Brain microvascular endothelial cell (primary cell): ENCODE measurements around the gene MCM10.

Experiments
- DNase-seq: peaks from one replicate; pipeline ENCODE4 v3.0.0-alpha.2; 2020
- H3K27ac ChIP-seq: fragments of 250-450 bp; sonication (Bioruptor Pico); 2 replicates; pipeline ENCODE4 v1.5.1; 2020; ENCODE audit warnings: mild to moderate bottlenecking, moderate library complexity
- H3K27me3 ChIP-seq: fragments of 250-450 bp; sonication (Bioruptor Pico); replicated peaks from 2 replicates; pipeline ENCODE4 v1.5.1; 2020; ENCODE audit warnings: mild to moderate bottlenecking
- H3K36me3 ChIP-seq: fragments of 250-450 bp; sonication (Bioruptor Pico); replicated peaks from 2 replicates; pipeline ENCODE4 v1.5.1; 2020; ENCODE audit warnings: mild to moderate bottlenecking
- H3K4me3 ChIP-seq: 2 replicates; pipeline ENCODE4 v1.5.1; 2011; ENCODE audit warnings: low read depth, mild to moderate bottlenecking, control low read depth, low read length, moderate library complexity
- in situ Hi-C: cut with HindIII; loops from 2 replicates; pipeline ENCODE4 v1.10.0; 2017; ENCODE audit warnings: low sequenced_read_pairs, low pct_ligation_motif_present
- TF ChIP-seq, protein P1 (sequence below): IDR thresholded peaks from 2 replicates; pipeline ENCODE4 v1.5.1; 2011; ENCODE audit warnings: low read depth, mild to moderate bottlenecking, moderate library complexity, low read length, control low read depth, inconsistent platforms; ENCODE audit errors: missing control alignments

MCM10 gene

DNA sequence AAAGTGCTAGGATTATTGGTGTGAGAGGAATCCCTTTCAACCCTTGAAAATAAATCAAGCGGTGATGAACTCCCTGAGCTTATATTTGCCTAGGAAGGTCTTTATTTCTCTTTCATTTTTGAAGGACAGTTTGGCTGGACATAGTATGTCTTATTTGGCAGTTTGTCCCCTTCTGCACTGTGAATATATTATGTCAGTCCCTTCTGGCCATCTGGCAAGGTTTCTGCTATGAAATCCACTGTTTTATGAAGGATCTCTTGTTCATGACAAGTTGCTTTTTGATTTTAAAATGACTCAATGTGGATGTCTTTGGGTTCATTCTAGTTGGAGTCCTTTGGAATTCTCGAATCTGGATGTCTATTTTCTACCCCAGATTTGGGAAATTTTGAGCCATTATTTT is 21.7 kb upstream of the MCM10 start:
- Histone ChIP-seq H3K36me3 (peaks cover 68% of the 10 kb centered on the region), H3K27ac (no peak overlapping the region)
- in situ Hi-C loops, result no loop called here

DNA sequence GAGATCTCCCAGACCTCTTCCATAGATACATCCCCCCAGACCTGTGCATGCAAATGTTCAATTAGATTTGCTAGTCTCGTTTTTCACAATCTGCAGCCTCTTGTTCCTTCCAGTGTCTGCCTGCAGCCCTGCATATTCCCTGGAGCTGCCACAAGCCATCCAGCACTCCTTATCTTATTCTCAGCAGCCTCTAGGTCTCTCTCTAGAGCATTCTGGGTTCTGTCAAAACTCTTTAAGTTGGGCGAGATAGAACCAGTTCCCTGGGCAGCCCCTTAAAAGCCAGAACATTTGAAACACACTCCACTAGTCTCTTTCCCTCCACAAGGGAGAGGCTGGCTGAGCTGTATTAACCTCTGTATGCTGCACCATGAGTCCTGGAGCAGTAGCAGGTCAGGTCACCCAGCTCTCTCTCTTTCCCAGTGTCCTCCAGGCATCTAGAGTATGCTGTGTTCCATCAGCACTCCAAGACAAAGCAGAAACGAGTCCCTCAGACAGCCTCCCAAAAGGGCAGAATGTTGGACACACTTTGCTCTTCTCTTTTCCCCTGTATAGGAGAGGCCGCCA is 20.6 kb upstream of the MCM10 start:
- H3K4me3 ChIP-seq, result no peak overlapping the region
- peaks cover 58% of the 10 kb centered on the region for H3K36me3 ChIP-seq
- TF ChIP-seq, protein P1, sequence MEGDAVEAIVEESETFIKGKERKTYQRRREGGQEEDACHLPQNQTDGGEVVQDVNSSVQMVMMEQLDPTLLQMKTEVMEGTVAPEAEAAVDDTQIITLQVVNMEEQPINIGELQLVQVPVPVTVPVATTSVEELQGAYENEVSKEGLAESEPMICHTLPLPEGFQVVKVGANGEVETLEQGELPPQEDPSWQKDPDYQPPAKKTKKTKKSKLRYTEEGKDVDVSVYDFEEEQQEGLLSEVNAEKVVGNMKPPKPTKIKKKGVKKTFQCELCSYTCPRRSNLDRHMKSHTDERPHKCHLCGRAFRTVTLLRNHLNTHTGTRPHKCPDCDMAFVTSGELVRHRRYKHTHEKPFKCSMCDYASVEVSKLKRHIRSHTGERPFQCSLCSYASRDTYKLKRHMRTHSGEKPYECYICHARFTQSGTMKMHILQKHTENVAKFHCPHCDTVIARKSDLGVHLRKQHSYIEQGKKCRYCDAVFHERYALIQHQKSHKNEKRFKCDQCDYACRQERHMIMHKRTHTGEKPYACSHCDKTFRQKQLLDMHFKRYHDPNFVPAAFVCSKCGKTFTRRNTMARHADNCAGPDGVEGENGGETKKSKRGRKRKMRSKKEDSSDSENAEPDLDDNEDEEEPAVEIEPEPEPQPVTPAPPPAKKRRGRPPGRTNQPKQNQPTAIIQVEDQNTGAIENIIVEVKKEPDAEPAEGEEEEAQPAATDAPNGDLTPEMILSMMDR, result no peak
- no peak overlapping the region for H3K27ac ChIP-seq
- no peak for DNase-seq
- in situ Hi-C loops, result no loop called here
- no peaks in the 10 kb centered on the region for H3K27me3 ChIP-seq

More for the DNA sequence above, 21.7 kb upstream of the MCM10 start:
- no peak for DNase-seq
- Histone ChIP-seq H3K4me3 (no peak overlapping the region), H3K27me3 (no peaks in the 10 kb centered on the region)
- TF ChIP-seq, protein P1, result no peak

DNA sequence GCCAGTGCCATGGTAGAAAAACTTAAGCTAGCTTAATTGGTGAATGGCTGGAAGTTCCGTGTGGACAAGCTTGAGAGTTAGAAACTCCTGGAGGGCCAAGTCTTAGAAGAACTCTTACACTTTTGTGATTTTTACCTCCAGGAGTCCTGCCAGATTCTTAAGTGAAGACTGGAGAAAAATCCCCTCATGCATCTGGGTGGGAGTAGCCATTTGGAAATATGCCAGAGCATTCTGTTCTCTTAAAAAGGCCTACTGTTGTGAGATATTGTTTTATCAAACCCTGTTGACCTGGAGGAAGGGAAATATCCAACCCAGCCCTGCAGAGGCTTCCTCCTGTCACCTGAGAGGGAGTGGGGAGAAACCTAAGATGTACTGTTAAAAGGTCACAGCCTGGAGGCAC is 17.6 kb upstream of the MCM10 start:
- no peak overlapping the region for H3K4me3 ChIP-seq
- DNase-seq, result no peak
- H3K27ac ChIP-seq, result no peak overlapping the region
- H3K27me3 ChIP-seq, result no peaks in the 10 kb centered on the region
- peaks cover 31% of the 10 kb centered on the region for H3K36me3 ChIP-seq
- TF ChIP-seq, protein P1, result no peak
- in situ Hi-C loops, result no loop called here

DNA sequence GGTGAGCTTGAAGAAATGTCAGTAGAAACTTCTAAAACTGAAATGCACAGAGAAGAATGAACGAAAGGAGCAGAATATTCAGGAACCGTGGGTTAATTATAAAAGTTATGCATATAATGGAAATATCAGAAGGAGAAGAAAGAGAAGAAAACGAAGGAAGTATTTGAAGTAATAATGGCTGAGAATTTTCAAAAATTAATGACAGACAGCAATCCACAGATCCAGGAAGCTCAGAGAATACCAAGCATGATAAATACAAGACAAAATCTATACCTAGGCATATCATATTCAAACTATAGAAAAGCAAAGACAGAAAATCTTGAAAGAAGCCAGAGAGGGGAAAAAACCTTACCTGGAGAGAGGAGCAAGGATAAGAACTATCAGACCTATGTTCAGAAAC is 16.5 kb upstream of the MCM10 start:
- Histone ChIP-seq H3K4me3 (no peak overlapping the region), H3K36me3 (peaks cover 31% of the 10 kb centered on the region), H3K27me3 (no peaks in the 10 kb centered on the region), H3K27ac (no peak overlapping the region)
- TF ChIP-seq, protein P1, result no peak
- in situ Hi-C loops, result no loop called here
- no peak for DNase-seq

DNA sequence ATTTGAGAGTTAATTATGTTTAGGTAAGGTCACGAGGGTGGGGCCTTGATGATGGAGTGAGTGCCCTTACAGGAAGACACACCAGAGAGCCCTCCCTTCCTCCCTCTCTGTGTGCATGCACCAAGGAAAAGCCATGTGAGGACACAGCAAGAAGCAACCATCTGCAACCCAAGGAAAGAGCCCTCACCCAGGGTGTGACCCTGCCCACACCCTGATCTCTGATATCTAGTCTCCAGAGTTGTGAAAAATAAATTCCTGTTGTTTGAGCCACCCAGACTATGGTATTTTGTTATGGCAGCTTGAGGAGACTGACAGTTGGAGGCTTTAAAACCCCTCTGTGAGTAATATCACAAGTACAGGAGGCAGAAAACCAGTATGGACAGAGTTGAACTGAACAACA is 15.0 kb upstream of the MCM10 start:
- DNase-seq, result no peak
- in situ Hi-C loops, result no loop called here
- no peak overlapping the region for H3K27ac ChIP-seq

More for the DNA sequence above, 15.0 kb upstream of the MCM10 start:
- Histone ChIP-seq H3K27me3 (no peaks in the 10 kb centered on the region), H3K36me3 (peaks cover 20% of the 10 kb centered on the region), H3K4me3 (no peak overlapping the region)
- TF ChIP-seq, protein P1, result no peak
